SU-DHL-6 (cell line): ENCODE results near the gene KIR2DL4.
"Not testable (repeated sequence)": the region's sequence is repeated elsewhere in the genome, so short reads cannot be mapped to it uniquely, and the experiment has no call there.

Experiments
- H2AFZ ChIP-seq: fragments of 200-600 bp; sonication (generic); 2 replicates; pipeline ENCODE4 v1.6.1; 2014; ENCODE audit warnings: low read depth, mild to moderate bottlenecking, moderate library complexity, mixed read lengths, antibody characterized with exemption, low read length; ENCODE audit not compliant: severe bottlenecking
- H3F3A ChIP-seq: fragments of 200-600 bp; shearing (Covaris generic); 2 replicates; pipeline ENCODE4 v1.6.0; 2016; ENCODE audit warnings: antibody characterized with exemption, mild to moderate bottlenecking; ENCODE audit not compliant: insufficient read depth
- H3K27ac ChIP-seq: fragments of 200-600 bp; sonication (generic); 2 replicates; pipeline ENCODE4 v1.5.1; 2016; ENCODE audit warnings: low read depth, mild to moderate bottlenecking, low read length, moderate library complexity, mixed read lengths
- H3K27me3 ChIP-seq: fragments of 200-600 bp; sonication (generic), shearing (Covaris generic); 2 replicates; pipeline ENCODE4 v1.6.0; 2014; ENCODE audit warnings: mild to moderate bottlenecking, low read length
- H3K36me3 ChIP-seq: fragments of 200-600 bp; sonication (generic); 2 replicates; pipeline ENCODE4 v1.6.1; 2014; ENCODE audit warnings: mild to moderate bottlenecking, low read length, mixed read lengths
- H3K4me2 ChIP-seq: fragments of 300-600, 200-600 bp; shearing (Covaris generic), sonication (generic); 2 replicates; pipeline ENCODE4 v1.6.0; 2014; ENCODE audit warnings: low read length, low read depth, mild to moderate bottlenecking; ENCODE audit not compliant: poor library complexity, severe bottlenecking
- H3K4me3 ChIP-seq: fragments of 200-600 bp; sonication (generic); 2 replicates; pipeline ENCODE4 v1.5.1; 2014; ENCODE audit warnings: antibody characterized with exemption, low read length, mild to moderate bottlenecking, mixed read lengths; ENCODE audit not compliant: insufficient read depth, poor library complexity, severe bottlenecking
- H3K79me2 ChIP-seq: fragments of 200-600 bp; sonication (generic); 2 replicates; pipeline ENCODE4 v1.6.1; 2014; ENCODE audit warnings: mild to moderate bottlenecking, low read length, moderate library complexity; ENCODE audit not compliant: insufficient read depth
- H3K9ac ChIP-seq: fragments of 200-600 bp; sonication (generic); 2 replicates; pipeline ENCODE4 v1.7.0; 2014; ENCODE audit warnings: mild to moderate bottlenecking, low read length
- H3K9me2 ChIP-seq: fragments of 200-600 bp; sonication (generic); replicated peaks from 2 replicates; pipeline ENCODE4 v1.6.1; 2014; ENCODE audit warnings: low read length; ENCODE audit not compliant: insufficient read depth
- H3K9me3 ChIP-seq: fragments of 200-600 bp; sonication (generic); 2 replicates; pipeline ENCODE4 v1.6.1; 2014; ENCODE audit warnings: low read length, mixed read lengths; ENCODE audit not compliant: insufficient read depth
- H4K20me1 ChIP-seq: fragments of 200-600 bp; sonication (generic); 2 replicates; pipeline ENCODE4 v1.6.1; 2014; ENCODE audit warnings: low read depth, mild to moderate bottlenecking, antibody characterized with exemption, low read length, moderate library complexity, mixed read lengths
- CTCF ChIP-seq: fragments of 200-600 bp; sonication (generic); IDR thresholded peaks from one replicate; pipeline ENCODE4 v1.5.1; 2017; ENCODE audit warnings: antibody characterized with exemption, mild to moderate bottlenecking, low read length, moderate library complexity; ENCODE audit not compliant: insufficient read depth, poor library complexity, severe bottlenecking
- EZH2phosphoT487 ChIP-seq: fragments of 200-600 bp; sonication (generic), shearing (Covaris generic); conservative IDR thresholded peaks from 2 replicates; pipeline ENCODE4 v1.6.1; 2018; ENCODE audit warnings: mild to moderate bottlenecking, antibody characterized with exemption, low read length, moderate library complexity, mixed read lengths

Gene KIR2DL4

GRCh38 chr19:54803410-54803809 is at the start of gene KIR2DL4:
Gene KIR2DL4, plus strand, starts transcription at chr19:54803610. Its CDS starts 42 bp downstream, at chr19:54803652.
- Histone ChIP-seq H3K27me3 (no peaks in the 10 kb centered on the region), H3F3A (no peaks in the 10 kb centered on the region), H2AFZ (no peak within 1 kb of the TSS), H3K9me3 (no peaks in the 10 kb centered on the region), H3K79me2 (no peaks in the 10 kb centered on the region), H4K20me1 (no peaks in the 10 kb centered on the region), H3K4me3 (no peak within 1 kb of the TSS), H3K4me2 (no peak within 1 kb of the TSS), H3K9me2 (no peaks in the 10 kb centered on the region), H3K9ac (no peak within 1 kb of the TSS), H3K27ac (no peak within 1 kb of the TSS), H3K36me3 (no peaks in the 10 kb centered on the region)
- TF ChIP-seq CTCF (no peak), EZH2phosphoT487 (no peak)

GRCh38 chr19:54756204-54757110 is 47.0 kb upstream of the KIR2DL4 start:
- H3K9me3 ChIP-seq: not testable (repeated sequence)

GRCh38 chr19:54758577-54758976 is 44.8 kb upstream of the KIR2DL4 start:
- not testable (repeated sequence) for H3F3A ChIP-seq, H3K9me2 ChIP-seq, H3K27ac ChIP-seq, H3K27me3 ChIP-seq, H4K20me1 ChIP-seq, H3K4me2 ChIP-seq, H2AFZ ChIP-seq, H3K9me3 ChIP-seq, H3K9ac ChIP-seq, H3K79me2 ChIP-seq, H3K36me3 ChIP-seq, H3K4me3 ChIP-seq

More at GRCh38 chr19:54756204-54757110, 47.0 kb upstream of the KIR2DL4 start:
- H3K79me2 ChIP-seq, H4K20me1 ChIP-seq, H3F3A ChIP-seq, H2AFZ ChIP-seq, H3K9me2 ChIP-seq, H3K27ac ChIP-seq, H3K4me2 ChIP-seq, H3K36me3 ChIP-seq, H3K27me3 ChIP-seq, H3K4me3 ChIP-seq, H3K9ac ChIP-seq: not testable (repeated sequence)

- H4K20me1 ChIP-seq, H3K27me3 ChIP-seq, H3K79me2 ChIP-seq, H2AFZ ChIP-seq, H3K9me2 ChIP-seq, H3K36me3 ChIP-seq, H3K27ac ChIP-seq, H3K9me3 ChIP-seq, H3K4me3 ChIP-seq, H3K9ac ChIP-seq, H3K4me2 ChIP-seq, H3F3A ChIP-seq: not testable (repeated sequence)
Measured at GRCh38 chr19:54764219-54764618, 39.2 kb upstream of the KIR2DL4 start.

GRCh38 chr19:54766464-54766863 is 36.9 kb upstream of the KIR2DL4 start:
- not testable (repeated sequence) for H3K9ac ChIP-seq, H2AFZ ChIP-seq, H3K27me3 ChIP-seq, H3K9me3 ChIP-seq, H3K79me2 ChIP-seq, H3K36me3 ChIP-seq, H3K9me2 ChIP-seq, H3K4me2 ChIP-seq, H3F3A ChIP-seq, H4K20me1 ChIP-seq, H3K27ac ChIP-seq, H3K4me3 ChIP-seq

GRCh38 chr19:54769646-54770045 is 33.8 kb upstream of the KIR2DL4 start, which contains the start of gene KIR2DL1:
Gene KIR2DL1, plus strand, starts transcription at chr19:54769793. Its CDS starts 58 bp downstream, at chr19:54769851.
- H3F3A ChIP-seq, H3K9me3 ChIP-seq, H4K20me1 ChIP-seq, H3K4me2 ChIP-seq, H3K79me2 ChIP-seq, H3K9ac ChIP-seq, H3K36me3 ChIP-seq, H3K9me2 ChIP-seq, H3K27me3 ChIP-seq, H3K27ac ChIP-seq, H3K4me3 ChIP-seq, H2AFZ ChIP-seq: not testable (repeated sequence)

GRCh38 chr19:54770511-54770910 is 32.9 kb upstream of the KIR2DL4 start:
- not testable (repeated sequence) for H3K27ac ChIP-seq, H3K9me2 ChIP-seq, H3K4me3 ChIP-seq, H3K27me3 ChIP-seq, H3F3A ChIP-seq, H2AFZ ChIP-seq, H3K4me2 ChIP-seq, H4K20me1 ChIP-seq, H3K79me2 ChIP-seq, H3K9ac ChIP-seq, H3K9me3 ChIP-seq, H3K36me3 ChIP-seq
